ENCODE results near the gene IFT122.
"Not testable (repeated sequence)": the region's sequence is repeated elsewhere in the genome, so short reads cannot be mapped to it uniquely, and the experiment has no call there.

The IFT122 gene

DNA sequence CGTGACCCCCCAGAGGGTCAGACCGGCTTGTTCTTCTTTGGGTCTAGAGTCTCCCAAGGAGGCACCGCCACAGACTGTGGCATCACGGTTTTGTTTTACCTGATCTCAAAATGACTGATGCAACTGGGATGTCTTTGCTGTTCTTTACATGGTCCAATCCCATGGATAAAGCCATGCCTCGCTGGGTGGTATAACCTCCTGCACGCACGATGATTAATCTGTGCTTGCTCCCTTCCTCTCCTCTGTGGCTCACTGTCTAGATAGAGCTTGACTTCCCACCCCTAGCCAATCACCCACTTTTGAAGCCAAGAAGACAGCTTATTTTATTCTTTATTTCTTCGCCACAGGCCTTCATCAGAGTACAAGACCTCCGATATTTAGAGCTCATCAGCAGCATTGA is 51.8 kb downstream of the IFT122 start:
- H3K4me3 Mint-ChIP-seq: no peak overlapping the region
- no peaks in the 10 kb centered on the region for H3K27me3 Mint-ChIP-seq (ENCODE audit: low read depth)
- peaks cover 27% of the 10 kb centered on the region for H3K4me1 Mint-ChIP-seq
- peaks cover 35% of the 10 kb centered on the region for H3K36me3 Mint-ChIP-seq (ENCODE audit: low read depth)
- H3K27ac Mint-ChIP-seq: no peak overlapping the region
- no peak for TF ChIP-seq CTCF (IDR thresholded peaks at IDR 0.05; ENCODE audit: unreplicated experiment in 3 of 3)
- no peaks in the 10 kb centered on the region for H3K9me3 Mint-ChIP-seq

- TF ChIP-seq CTCF (IDR thresholded peaks at IDR 0.05; ENCODE audit: unreplicated experiment in 3 of 3): no peak
- H3K4me1 Mint-ChIP-seq: peaks cover 24% of the 10 kb centered on the region
- H3K27me3 Mint-ChIP-seq (ENCODE audit: low read depth): no peaks in the 10 kb centered on the region
- H3K36me3 Mint-ChIP-seq (ENCODE audit: low read depth): peaks cover 41% of the 10 kb centered on the region
- H3K4me3 Mint-ChIP-seq: no peak overlapping the region
- no peaks in the 10 kb centered on the region for H3K9me3 Mint-ChIP-seq
- no peak overlapping the region for H3K27ac Mint-ChIP-seq
Measured at GRCh38 chr3:129492691-129493090, 52.7 kb downstream of the IFT122 start.

DNA sequence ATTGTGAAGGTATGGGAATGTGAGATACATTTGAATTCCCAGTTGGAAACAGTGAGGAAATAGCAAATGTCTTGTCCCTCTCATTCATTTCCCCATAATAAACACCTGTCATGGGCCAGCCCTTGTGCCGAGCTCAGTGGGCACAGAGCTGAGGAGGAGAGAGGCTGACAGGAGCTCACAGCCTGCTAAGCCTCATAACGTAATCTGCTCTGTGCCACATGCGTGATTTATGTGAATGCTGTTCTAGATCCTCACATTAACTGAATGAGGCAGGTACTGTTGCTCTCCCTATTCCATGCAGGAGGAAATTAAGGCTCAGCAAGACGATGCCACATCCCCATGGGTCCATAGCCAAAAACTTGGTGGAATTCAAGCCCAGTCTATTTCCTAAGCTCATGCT is 53.2 kb downstream of the IFT122 start:
- peaks cover 43% of the 10 kb centered on the region for H3K36me3 Mint-ChIP-seq (ENCODE audit: low read depth)
- no peak for TF ChIP-seq CTCF (IDR thresholded peaks at IDR 0.05; ENCODE audit: unreplicated experiment in 3 of 3)
- no peak overlapping the region for H3K27ac Mint-ChIP-seq
- no peaks in the 10 kb centered on the region for H3K27me3 Mint-ChIP-seq (ENCODE audit: low read depth)
- peaks cover 22% of the 10 kb centered on the region for H3K4me1 Mint-ChIP-seq
- no peak overlapping the region for H3K4me3 Mint-ChIP-seq
- H3K9me3 Mint-ChIP-seq: no peaks in the 10 kb centered on the region

- peaks cover 43% of the 10 kb centered on the region for H3K36me3 Mint-ChIP-seq (ENCODE audit: low read depth)
- not testable (repeated sequence) for H3K27me3 Mint-ChIP-seq (ENCODE audit: low read depth); H3K4me3 Mint-ChIP-seq; H3K9me3 Mint-ChIP-seq
- peak overlapping the region in 2 of 3 experiments; percentile 37 to 48 for H3K27ac Mint-ChIP-seq
- peaks cover 22% of the 10 kb centered on the region for H3K4me1 Mint-ChIP-seq
Measured at GRCh38 chr3:129494499-129494898, 54.5 kb downstream of the IFT122 start.

- not testable (repeated sequence) for H3K27me3 Mint-ChIP-seq (ENCODE audit: low read depth); H3K9me3 Mint-ChIP-seq; H3K4me3 Mint-ChIP-seq
- H3K4me1 Mint-ChIP-seq: peaks cover 21% of the 10 kb centered on the region
- H3K27ac Mint-ChIP-seq: peak overlapping the region in 2 of 3 experiments; percentile 37 to 48
- H3K36me3 Mint-ChIP-seq (ENCODE audit: low read depth): peaks cover 43% of the 10 kb centered on the region
Measured at GRCh38 chr3:129495006-129495639, 55.1 kb downstream of the IFT122 start.

- peaks cover 25% of the 10 kb centered on the region for H3K4me1 Mint-ChIP-seq
- peak overlapping the region; percentile 47 to 78 (median 71) for H3K27ac Mint-ChIP-seq
- not testable (repeated sequence) for H3K4me3 Mint-ChIP-seq; H3K9me3 Mint-ChIP-seq; H3K27me3 Mint-ChIP-seq (ENCODE audit: low read depth)
- H3K36me3 Mint-ChIP-seq (ENCODE audit: low read depth): peaks cover 46% of the 10 kb centered on the region
Measured at GRCh38 chr3:129497876-129498275, 57.9 kb downstream of the IFT122 start.

DNA sequence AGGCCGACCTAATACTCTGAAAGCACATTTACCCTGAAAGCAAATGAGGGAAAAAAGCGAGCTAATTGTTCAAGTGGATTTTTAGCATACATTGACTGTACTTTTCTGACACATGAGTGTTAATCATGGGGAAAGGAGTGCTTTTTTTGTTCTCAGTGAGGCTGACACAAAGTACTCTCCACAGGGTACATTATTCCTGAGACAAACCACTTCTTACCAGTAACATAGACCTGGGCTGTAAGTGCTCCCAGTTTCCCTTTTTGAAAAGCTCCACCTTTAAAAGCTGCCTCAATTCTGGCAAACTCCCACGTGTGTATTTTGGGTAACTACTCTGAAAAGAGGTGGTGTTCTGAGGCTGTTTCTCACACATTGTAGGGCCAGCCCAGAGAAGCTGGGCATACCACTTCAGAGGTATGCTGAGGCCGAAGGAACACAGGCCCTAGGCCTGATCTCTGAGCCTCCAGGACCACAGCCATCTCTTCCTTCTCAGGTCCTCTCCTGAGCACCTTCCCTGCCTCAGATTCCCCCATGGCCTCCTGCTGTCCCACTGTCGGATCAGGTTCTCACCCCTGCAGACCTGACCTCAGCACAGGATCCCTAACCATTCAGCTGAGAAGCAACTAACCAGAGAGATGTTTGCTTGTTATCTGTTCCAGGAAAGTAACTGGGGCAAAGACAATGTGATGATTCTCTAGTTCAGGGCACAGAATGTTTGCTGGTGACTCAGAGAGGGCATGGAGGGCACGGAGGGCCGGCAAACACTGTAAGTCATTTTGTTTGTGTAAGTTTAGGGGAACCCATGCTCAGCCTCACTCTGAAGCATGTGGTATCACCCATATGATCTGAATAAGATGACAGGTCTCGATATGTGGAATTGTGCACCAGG is 58.8 kb downstream of the IFT122 start:
- Mint-ChIP-seq H3K4me1 (peaks cover 31% of the 10 kb centered on the region), H3K36me3 (ENCODE audit: low read depth) (peaks cover 41% of the 10 kb centered on the region), H3K27ac (peak overlapping the region in 1 of 3 experiments; percentile 64)
- not testable (repeated sequence) for H3K9me3 Mint-ChIP-seq; H3K4me3 Mint-ChIP-seq; H3K27me3 Mint-ChIP-seq (ENCODE audit: low read depth)

DNA sequence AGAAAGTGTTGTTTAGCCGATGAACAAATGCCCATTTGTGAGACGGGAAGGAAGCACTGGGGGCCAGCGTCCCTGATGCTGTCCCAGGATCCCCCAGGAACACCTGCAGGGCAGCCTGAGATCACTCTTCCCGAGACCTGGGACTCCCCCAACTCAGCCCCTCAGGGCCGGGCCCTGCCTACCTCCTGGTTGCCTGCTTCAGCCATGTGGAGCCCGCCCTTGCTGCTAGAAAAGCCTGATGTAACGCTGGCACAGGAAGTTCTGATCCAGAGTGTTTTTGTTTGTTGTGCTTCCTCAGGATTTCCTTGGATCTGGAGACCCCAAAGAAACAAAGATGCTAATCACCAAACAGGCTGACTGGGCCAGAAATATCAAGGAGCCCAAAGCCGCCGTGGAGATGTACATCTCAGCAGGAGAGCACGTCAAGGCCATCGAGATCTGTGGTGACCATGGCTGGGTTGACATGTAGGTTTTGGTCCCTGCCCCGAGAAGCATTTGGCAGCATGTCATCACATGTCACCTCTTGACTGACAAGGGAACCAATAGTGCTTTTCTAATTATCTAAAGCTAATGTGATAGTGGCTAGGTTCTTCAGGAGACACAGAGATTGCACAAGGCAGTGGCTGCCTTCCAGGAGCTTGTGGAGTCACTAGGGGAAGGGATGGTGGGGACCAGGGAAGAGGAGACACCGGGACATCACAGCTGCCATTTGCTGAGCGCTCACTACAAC is 59.7 kb downstream of the IFT122 start:
- not testable (repeated sequence) for H3K9me3 Mint-ChIP-seq; H3K4me3 Mint-ChIP-seq; H3K27ac Mint-ChIP-seq; H3K27me3 Mint-ChIP-seq (ENCODE audit: low read depth)
- Mint-ChIP-seq H3K4me1 (peaks cover 28% of the 10 kb centered on the region), H3K36me3 (ENCODE audit: low read depth) (peaks cover 36% of the 10 kb centered on the region)

All from nephron (organoid).